Activated CD4-positive, alpha-beta memory T cell treated with anti-CD3 and anti-CD28 coated beads for 36 hours (primary cell): ENCODE measurements around the gene UPK1A. TPM values are rescaled to one million over a fixed set of nuclear protein-coding genes. Genes with fewer than 3 reads are reported as not detected.

ENCODE experiments used
- CTCF ChIA-PET: fragments of 350-600 bp; sonication (Branson Sonifier 250); formaldehyde crosslinking; loops from one replicate; lab custom pipeline; 2021; ENCODE audit warnings: antibody characterized with exemption, inconsistent platforms; lab: Charles Lee
- POLR2A ChIA-PET: fragments of 350-600 bp; sonication (Branson Sonifier 250); formaldehyde crosslinking; loops from one replicate; lab custom pipeline; 2021; ENCODE audit warnings: antibody characterized with exemption; lab: Charles Lee
- DNase-seq: peaks from one replicate; pipeline ENCODE4 v3.0.0-alpha.2; 2020
- H3K27ac Mint-ChIP-seq: one replicate; pipeline ENCODE4 v1.8.0; 2021; ENCODE audit warnings: mixed read lengths
- H3K27me3 Mint-ChIP-seq: one replicate; pipeline ENCODE4 v1.8.0; 2021; ENCODE audit warnings: mixed read lengths
- H3K36me3 Mint-ChIP-seq: one replicate; pipeline ENCODE4 v1.8.0; 2021; ENCODE audit warnings: mixed read lengths
- H3K4me1 Mint-ChIP-seq: one replicate; pipeline ENCODE4 v1.8.0; 2021; ENCODE audit warnings: low read depth, mixed read lengths
- H3K4me3 Mint-ChIP-seq: one replicate; pipeline ENCODE4 v1.8.0; 2021; ENCODE audit warnings: mild to moderate bottlenecking, mixed read lengths
- H3K9me3 Mint-ChIP-seq: one replicate; pipeline ENCODE4 v1.8.0; 2021; ENCODE audit warnings: mixed read lengths
- intact Hi-C: fragments of 100-400 bp; cut with micrococcal nuclease; formaldehyde crosslinking; loops from one replicate; pipeline ENCODE4 v1.15.1; 2023
- total RNA-seq, 2 experiments: library from RNA; stranded (reverse); gene quantifications; one replicate each; pipeline ENCODE4 v1.2.3, GENCODE V29; 2021

UPK1A gene
- total RNA-seq, 2 experiments from 2014 or later, result 0.90 to 1.0 TPM

- DNase-seq, result no peak
- Mint-ChIP-seq H3K4me3 (no peak overlapping the region), H3K9me3 (no peaks in the 10 kb centered on the region), H3K27ac (no peak overlapping the region), H3K4me1 (peaks cover 7% of the 10 kb centered on the region), H3K27me3 (no peaks in the 10 kb centered on the region), H3K36me3 (peaks cover 28% of the 10 kb centered on the region)
- ChIA-PET CTCF (no interaction called here), POLR2A (interaction anchor here (0.7 kb wide), 1 partner anchor 12 kb away, joined by 3 read pairs; no protein-coding TSS in a partner anchor)
- intact Hi-C loops, result no loop called here
Observed at GRCh38 chr19:35636651-35637050, 29.7 kb upstream of the UPK1A start.

- H3K9me3 Mint-ChIP-seq, result no peaks in the 10 kb centered on the region
- H3K27ac Mint-ChIP-seq, result no peak overlapping the region
- CTCF ChIA-PET, result no interaction called here
- intact Hi-C loops, result no loop called here
- no peak for DNase-seq
- POLR2A ChIA-PET, result interaction anchor here (0.7 kb wide), 1 partner anchor 11 kb away, joined by 3 read pairs; no protein-coding TSS in a partner anchor
- H3K4me3 Mint-ChIP-seq, result no peak overlapping the region
- no peaks in the 10 kb centered on the region for H3K27me3 Mint-ChIP-seq
- H3K4me1 Mint-ChIP-seq, result peaks cover 10% of the 10 kb centered on the region
- peaks cover 23% of the 10 kb centered on the region for H3K36me3 Mint-ChIP-seq
Observed at GRCh38 chr19:35637165-35637564, 29.2 kb upstream of the UPK1A start.

DNA sequence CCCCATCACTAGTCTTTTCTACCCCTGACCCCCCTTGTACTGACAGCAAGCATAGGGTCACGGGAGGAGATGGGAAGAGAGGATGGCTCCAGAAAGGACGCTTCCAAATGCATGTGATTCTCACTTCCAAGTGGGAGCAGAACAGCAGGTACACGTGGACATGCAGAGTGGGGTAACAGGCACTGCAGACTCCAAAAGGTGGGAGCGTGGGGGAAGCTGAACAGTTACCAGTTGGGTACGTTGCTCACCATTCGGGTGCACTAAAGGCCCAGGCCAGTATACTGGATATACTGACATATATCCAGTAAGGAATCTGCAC is 27.0 kb upstream of the UPK1A start:
- Mint-ChIP-seq H3K27ac (no peak overlapping the region), H3K36me3 (peaks cover 17% of the 10 kb centered on the region), H3K27me3 (no peaks in the 10 kb centered on the region), H3K9me3 (no peaks in the 10 kb centered on the region), H3K4me3 (no peak overlapping the region), H3K4me1 (peaks cover 15% of the 10 kb centered on the region)
- CTCF ChIA-PET, result no interaction called here
- no peak for DNase-seq
- POLR2A ChIA-PET, result no interaction called here
- intact Hi-C loops, result no loop called here

GRCh38 chr19:35639863-35640262 is 26.5 kb upstream of the UPK1A start:
- intact Hi-C loops, result loop anchor here (10.0 kb wide), 2 partner anchors 105 to 495 kb away; partner anchors contain the start of genes IGFLR1, LIN37, PSENEN and U2AF1L4

DNA sequence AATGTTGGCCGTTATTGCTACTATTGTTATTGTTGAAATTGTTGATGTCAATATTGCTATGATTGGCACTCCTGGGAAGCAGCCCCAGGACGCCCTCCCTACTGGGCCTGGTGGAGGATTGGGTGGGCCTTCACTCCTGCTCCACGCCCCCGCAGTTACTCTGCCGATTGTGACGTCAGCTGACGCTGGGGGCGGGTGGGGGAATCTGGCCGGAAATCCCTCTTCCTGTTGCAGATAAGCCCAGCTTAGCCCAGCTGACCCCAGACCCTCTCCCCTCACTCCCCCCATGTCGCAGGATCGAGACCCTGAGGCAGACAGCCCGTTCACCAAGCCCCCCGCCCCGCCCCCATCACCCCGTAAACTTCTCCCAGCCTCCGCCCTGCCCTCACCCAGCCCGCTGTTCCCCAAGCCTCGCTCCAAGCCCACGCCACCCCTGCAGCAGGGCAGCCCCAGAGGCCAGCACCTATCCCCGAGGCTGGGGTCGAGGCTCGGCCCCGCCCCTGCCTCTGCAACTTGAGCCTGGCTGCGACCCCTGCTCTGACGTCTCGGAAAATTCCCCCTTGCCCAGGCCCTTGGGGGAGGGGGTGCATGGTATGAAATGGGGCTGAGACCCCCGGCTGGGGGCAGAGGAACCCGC is 24.7 kb upstream of the UPK1A start, which contains the start of gene ETV2:
TSS of gene ETV2 (plus strand) at position 231 of the 637 bp plus-strand sequence. CDS start 716 bp downstream, outside the sequence.
- ChIA-PET CTCF (no interaction called here), POLR2A (interaction anchor here (0.9 to 1.1 kb wide), 2 partner anchors 10 to 29 kb away, joined by 3 read pairs; partner anchors contain the start of gene HAUS5)
- intact Hi-C loops, result loop anchor here (10.0 kb wide), 2 partner anchors 103 to 493 kb away; partner anchors contain the start of genes IGFLR1, LIN37, PSENEN and U2AF1L4
- Mint-ChIP-seq H3K4me1 (peaks cover 30% of the 10 kb centered on the region), H3K9me3 (no peaks in the 10 kb centered on the region), H3K27me3 (no peaks in the 10 kb centered on the region), H3K4me3 (peak within 1 kb of the TSS; percentile 80), H3K27ac (peak within 1 kb of the TSS; percentile 13), H3K36me3 (peaks cover 8% of the 10 kb centered on the region)
- DNase-seq, result peak; percentile 72

More at GRCh38 chr19:35639863-35640262, 26.5 kb upstream of the UPK1A start:
- Mint-ChIP-seq H3K27ac (no peak overlapping the region), H3K9me3 (no peaks in the 10 kb centered on the region), H3K27me3 (no peaks in the 10 kb centered on the region), H3K4me1 (peaks cover 20% of the 10 kb centered on the region), H3K4me3 (no peak overlapping the region), H3K36me3 (peaks cover 14% of the 10 kb centered on the region)
- CTCF ChIA-PET, result no interaction called here
- no peak for DNase-seq
- POLR2A ChIA-PET, result no interaction called here

GRCh38 chr19:35642312-35642711 is 24.0 kb upstream of the UPK1A start:
- peak overlapping the region; percentile 80 for H3K4me3 Mint-ChIP-seq
- intact Hi-C loops, result loop anchor here (10.0 kb wide), 2 partner anchors 102 to 492 kb away; partner anchors contain the start of genes IGFLR1, LIN37, PSENEN and U2AF1L4
- ChIA-PET POLR2A (interaction anchor here (0.9 to 1.1 kb wide), 3 partner anchors 11 to 60 kb away, joined by 3 to 4 read pairs (median 3); partner anchors contain the start of gene HAUS5), CTCF (interaction anchor here (1.1 kb wide), 1 partner anchor 30 kb away, joined by 3 read pairs; the partner anchor contains the start of gene HAUS5)
- peaks cover 3% of the 10 kb centered on the region for H3K36me3 Mint-ChIP-seq
- no peaks in the 10 kb centered on the region for H3K27me3 Mint-ChIP-seq
- DNase-seq, result no peak
- peaks cover 32% of the 10 kb centered on the region for H3K4me1 Mint-ChIP-seq
- no peaks in the 10 kb centered on the region for H3K9me3 Mint-ChIP-seq
- peak overlapping the region; percentile 13 for H3K27ac Mint-ChIP-seq

GRCh38 chr19:35642798-35643254 is 23.5 kb upstream of the UPK1A start:
- POLR2A ChIA-PET, result interaction anchor here (0.9 to 1.9 kb wide), 5 partner anchors 13 to 60 kb away, joined by 3 to 5 read pairs (median 3); partner anchors contain the start of gene HAUS5
- no peak for DNase-seq
- no peaks in the 10 kb centered on the region for H3K9me3 Mint-ChIP-seq
- no peaks in the 10 kb centered on the region for H3K27me3 Mint-ChIP-seq
- intact Hi-C loops, result loop anchor here (10.0 kb wide), 2 partner anchors 102 to 492 kb away; partner anchors contain the start of genes IGFLR1, LIN37, PSENEN and U2AF1L4
- peaks cover 32% of the 10 kb centered on the region for H3K4me1 Mint-ChIP-seq
- peak overlapping the region; percentile 80 for H3K4me3 Mint-ChIP-seq
- H3K27ac Mint-ChIP-seq, result no peak overlapping the region
- CTCF ChIA-PET, result interaction anchor here (1.1 kb wide), 1 partner anchor 30 kb away, joined by 3 read pairs; the partner anchor contains the start of gene HAUS5
- H3K36me3 Mint-ChIP-seq, result peaks cover 3% of the 10 kb centered on the region

DNA sequence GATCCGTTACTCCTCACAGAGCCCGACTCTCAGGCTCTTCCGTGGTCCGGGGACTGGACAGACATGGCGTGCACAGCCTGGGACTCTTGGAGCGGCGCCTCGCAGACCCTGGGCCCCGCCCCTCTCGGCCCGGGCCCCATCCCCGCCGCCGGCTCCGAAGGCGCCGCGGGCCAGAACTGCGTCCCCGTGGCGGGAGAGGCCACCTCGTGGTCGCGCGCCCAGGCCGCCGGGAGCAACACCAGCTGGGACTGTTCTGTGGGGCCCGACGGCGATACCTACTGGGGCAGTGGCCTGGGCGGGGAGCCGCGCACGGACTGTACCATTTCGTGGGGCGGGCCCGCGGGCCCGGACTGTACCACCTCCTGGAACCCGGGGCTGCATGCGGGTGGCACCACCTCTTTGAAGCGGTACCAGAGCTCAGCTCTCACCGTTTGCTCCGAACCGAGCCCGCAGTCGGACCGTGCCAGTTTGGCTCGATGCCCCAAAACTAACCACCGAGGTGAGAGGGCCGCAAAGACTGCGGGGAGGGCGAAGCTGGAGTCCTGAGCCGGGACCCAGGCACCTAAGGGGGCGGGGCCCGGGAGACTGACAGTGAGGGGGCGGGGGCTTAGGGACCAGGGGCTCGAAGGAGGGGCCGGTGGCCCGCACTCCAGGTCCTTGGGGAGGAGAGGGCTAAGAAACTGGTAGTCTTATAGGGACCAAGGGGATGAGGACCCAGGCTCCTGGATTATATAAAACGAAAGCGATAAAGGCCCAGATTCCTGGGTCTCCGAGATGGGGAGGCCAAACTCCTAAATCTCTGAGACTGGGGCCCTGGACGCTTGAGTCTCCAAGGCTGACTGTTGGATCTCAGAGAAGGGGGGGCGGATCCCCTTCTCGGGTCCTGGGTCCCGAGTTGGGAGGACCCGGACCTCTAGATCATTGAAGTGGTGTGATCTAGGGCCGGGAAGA is 22.8 kb upstream of the UPK1A start:
- Mint-ChIP-seq H3K4me3 (peak overlapping the region; percentile 80), H3K36me3 (peaks cover 4% of the 10 kb centered on the region), H3K27ac (peak overlapping the region; percentile 78), H3K4me1 (peaks cover 32% of the 10 kb centered on the region), H3K27me3 (no peaks in the 10 kb centered on the region), H3K9me3 (no peaks in the 10 kb centered on the region)
- intact Hi-C loops, result loop anchor here (1.0 to 10.0 kb wide), 6 partner anchors 15 to 491 kb away; partner anchors contain the start of genes HAUS5, IGFLR1, LIN37 and PSENEN
- ChIA-PET POLR2A (interaction anchor here (0.8 to 2.5 kb wide), 7 partner anchors 12 to 131 kb away, joined by 3 to 14 read pairs (median 4); partner anchors contain the start of gene HAUS5), CTCF (interaction anchor here (0.8 to 1.2 kb wide), 3 partner anchors 31 to 133 kb away, joined by 3 to 5 read pairs (median 3); partner anchors contain the start of gene HAUS5)
- DNase-seq, result peak; percentile 88

- peak; percentile 99 for DNase-seq
- intact Hi-C loops, result loop anchor here (1.0 to 10.0 kb wide), 6 partner anchors 16 to 490 kb away; partner anchors contain the start of genes HAUS5, IGFLR1, LIN37 and PSENEN
- POLR2A ChIA-PET, result interaction anchor here (0.5 to 2.5 kb wide), 7 partner anchors 13 to 130 kb away, joined by 3 to 14 read pairs (median 3); partner anchors contain the start of gene HAUS5
- H3K27ac Mint-ChIP-seq, result peak overlapping the region; percentile 63
- H3K36me3 Mint-ChIP-seq, result peaks cover 4% of the 10 kb centered on the region
- peak overlapping the region; percentile 80 for H3K4me3 Mint-ChIP-seq
- H3K4me1 Mint-ChIP-seq, result peaks cover 38% of the 10 kb centered on the region
- no peaks in the 10 kb centered on the region for H3K27me3 Mint-ChIP-seq
- CTCF ChIA-PET, result interaction anchor here (0.8 to 1.2 kb wide), 2 partner anchors 96 to 134 kb away, joined by 3 to 5 read pairs; no protein-coding TSS in a partner anchor
- no peaks in the 10 kb centered on the region for H3K9me3 Mint-ChIP-seq
Observed at GRCh38 chr19:35644206-35644986, 21.9 kb upstream of the UPK1A start.

DNA sequence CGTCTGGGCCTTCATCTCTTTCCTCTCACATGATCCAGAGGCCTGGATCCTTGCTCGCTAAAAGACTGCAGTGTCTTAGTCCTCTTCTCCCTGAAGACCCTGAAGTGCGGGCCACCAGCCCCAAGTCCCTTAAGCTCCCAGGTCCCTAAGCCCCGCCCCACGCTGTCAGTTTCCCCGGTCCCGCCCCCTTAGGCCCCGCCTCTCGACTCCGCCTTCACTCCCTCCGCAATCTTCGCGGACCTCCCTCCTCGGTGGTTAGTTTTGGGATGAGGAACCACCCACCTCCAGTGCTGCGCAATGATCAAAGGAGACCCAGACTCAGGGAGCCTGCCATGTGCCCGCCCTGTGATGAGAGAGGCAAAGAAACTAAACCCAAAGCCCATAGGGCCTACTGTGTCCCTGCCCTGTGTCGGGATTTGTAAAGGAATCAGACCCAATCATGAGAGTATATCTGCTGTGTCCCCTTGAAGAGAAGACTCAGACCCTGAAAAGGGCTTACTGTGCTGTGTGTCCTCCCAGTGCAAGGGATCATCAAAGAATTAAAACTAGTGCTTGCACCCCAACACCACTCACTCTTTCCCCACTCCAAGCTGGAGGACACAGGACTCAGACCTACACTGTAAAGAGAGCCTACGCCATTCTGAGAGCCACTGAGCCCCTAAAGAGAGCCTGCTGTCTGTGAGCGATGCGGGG is 21.2 kb upstream of the UPK1A start:
- ChIA-PET POLR2A (interaction anchor here (0.5 to 2.5 kb wide), 2 partner anchors 32 to 57 kb away, joined by 3 to 14 read pairs; partner anchors contain the start of gene HAUS5), CTCF (no interaction called here)
- intact Hi-C loops, result loop anchor here (1.0 to 10.0 kb wide), 6 partner anchors 17 to 490 kb away; partner anchors contain the start of genes HAUS5, IGFLR1, LIN37 and PSENEN
- H3K36me3 Mint-ChIP-seq, result peaks cover 4% of the 10 kb centered on the region
- H3K9me3 Mint-ChIP-seq, result no peaks in the 10 kb centered on the region
- no peaks in the 10 kb centered on the region for H3K27me3 Mint-ChIP-seq
- peaks cover 39% of the 10 kb centered on the region for H3K4me1 Mint-ChIP-seq
- peak overlapping the region; percentile 63 for H3K27ac Mint-ChIP-seq
- peak; percentile 91 for DNase-seq
- peak overlapping the region; percentile 80 for H3K4me3 Mint-ChIP-seq
